ENCODE measurements around the gene RMP24.

RMP24 gene

GRCh38 chr18:35968278-35968880, 4.1 kb upstream of the RMP24 start (continued):
- TF ChIP-seq ZNF703 (CRISPR knock-in tag; IDR thresholded peaks at IDR 0.05; ENCODE audit: borderline replicate concordance) = no peak
- TF ChIP-seq HIC2 (CRISPR knock-in tag; IDR thresholded peaks at IDR 0.05; ENCODE audit: low read depth) = no peak
- TF ChIP-seq ZNF143 (CRISPR knock-in tag; IDR thresholded peaks at IDR 0.05) = no peak
- TF ChIP-seq ISX (CRISPR knock-in tag; conservative IDR thresholded peaks at IDR 0.05) = no peak
- no peak for TF ChIP-seq ZNF879 (CRISPR knock-in tag; IDR thresholded peaks at IDR 0.05)

DNA sequence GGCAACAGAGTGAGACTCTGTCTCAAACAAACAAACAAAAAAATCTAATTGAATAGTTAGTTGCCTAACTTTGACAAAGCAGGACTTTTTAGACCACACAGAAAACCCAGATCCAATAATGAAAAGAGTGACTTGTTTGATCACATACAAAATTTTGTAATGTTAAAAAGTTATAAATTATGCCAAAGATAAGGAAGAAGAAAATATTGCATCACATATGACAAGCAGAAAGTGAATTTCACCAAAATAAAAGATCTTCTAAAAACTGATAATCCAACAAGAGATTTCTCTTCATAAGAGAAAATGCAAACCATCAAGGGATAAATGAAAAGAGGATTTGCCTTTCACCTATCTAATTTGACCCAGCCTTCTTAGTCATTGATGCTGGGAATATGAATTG, 2.8 kb upstream of the RMP24 start:
- H3K4me2 ChIP-seq (ENCODE audit: low read depth, low read length) = no peak overlapping the region
- intact Hi-C loops (cut with micrococcal nuclease; ENCODE audit: unreplicated experiment) (loop anchor here (5.0 kb wide), 1 partner anchor 387 kb away; the partner anchor contains the start of gene GALNT1), in situ Hi-C loops (cut with HindIII; ENCODE audit: extremely low pct_ligation_motif_present, low pct_unique_long_range_greater_than_20kb) (loop anchor here (25.0 kb wide), 1 partner anchor 582 kb away; the partner anchor contains the start of gene ZNF396)
- ChIA-PET POLR2A (no interaction called here), CTCF (ENCODE audit: low intra/inter-chr PET ratio, low total read pairs) (no interaction called here)
- no TSS peak for BruUV-seq (replicated peaks)
- H3K9ac ChIP-seq (ENCODE audit: insufficient read depth, low read depth, low read length) = no peak overlapping the region
- H3K4me3 ChIP-seq (replicated peaks in 1 of 3; ENCODE audit: insufficient read depth in 1 of 3, low read depth in 2 of 3, low read length in 3 of 3) = no peak overlapping the region
- no peak overlapping the region for H2AFZ ChIP-seq (ENCODE audit: low read length)
- FAIRE-seq (no peak), ATAC-seq (no peak), DNase-seq (ENCODE audit: low spot score) (no peak)
- H3K27me3 ChIP-seq (ENCODE audit: control insufficient read depth in 1 of 2, insufficient read depth in 2 of 2, low read length in 2 of 2) = no peaks in the 10 kb centered on the region; a peak in 1 of 5 replicates
- H3K36me3 ChIP-seq (replicated peaks in 1 of 2; ENCODE audit: control insufficient read depth in 1 of 2, insufficient read depth in 2 of 2, low read length in 2 of 2) = no peaks in the 10 kb centered on the region
- peaks cover 20% of the 10 kb centered on the region for H3K79me2 ChIP-seq (ENCODE audit: insufficient read depth, low read length)
- no peaks in the 10 kb centered on the region for H4K20me1 ChIP-seq (ENCODE audit: insufficient read depth, low read length)
- no peaks in the 10 kb centered on the region for H3K9me3 ChIP-seq (ENCODE audit: low read length)
- no peak overlapping the region for H3K27ac ChIP-seq (ENCODE audit: extremely low read length, insufficient read depth, low read length)
- peaks cover 25% of the 10 kb centered on the region for H3K4me1 ChIP-seq (ENCODE audit: insufficient read depth, low read length)
- TF ChIP-seq HOXA5 (CRISPR knock-in tag; IDR thresholded peaks at IDR 0.05) = no peak
- TF ChIP-seq RARA (CRISPR knock-in tag; IDR thresholded peaks at IDR 0.05) = no peak
- no peak for TF ChIP-seq NFE2 (CRISPR knock-in tag; IDR thresholded peaks at IDR 0.05)
- no peak for TF ChIP-seq ZXDC (CRISPR knock-in tag; IDR thresholded peaks at IDR 0.05)
- TF ChIP-seq DR1 (CRISPR knock-in tag; IDR thresholded peaks at IDR 0.05) = no peak
- TF ChIP-seq, protein P1, sequence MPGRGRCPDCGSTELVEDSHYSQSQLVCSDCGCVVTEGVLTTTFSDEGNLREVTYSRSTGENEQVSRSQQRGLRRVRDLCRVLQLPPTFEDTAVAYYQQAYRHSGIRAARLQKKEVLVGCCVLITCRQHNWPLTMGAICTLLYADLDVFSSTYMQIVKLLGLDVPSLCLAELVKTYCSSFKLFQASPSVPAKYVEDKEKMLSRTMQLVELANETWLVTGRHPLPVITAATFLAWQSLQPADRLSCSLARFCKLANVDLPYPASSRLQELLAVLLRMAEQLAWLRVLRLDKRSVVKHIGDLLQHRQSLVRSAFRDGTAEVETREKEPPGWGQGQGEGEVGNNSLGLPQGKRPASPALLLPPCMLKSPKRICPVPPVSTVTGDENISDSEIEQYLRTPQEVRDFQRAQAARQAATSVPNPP (CRISPR knock-in tag; IDR thresholded peaks at IDR 0.05) = no peak
- TF ChIP-seq SMYD3 (CRISPR knock-in tag; IDR thresholded peaks at IDR 0.05) = no peak
- no peak for TF ChIP-seq PAX8 (CRISPR knock-in tag; IDR thresholded peaks at IDR 0.05; ENCODE audit: borderline replicate concordance)
- TF ChIP-seq ZNF552 (CRISPR knock-in tag; IDR thresholded peaks at IDR 0.05; ENCODE audit: borderline replicate concordance) = no peak
- TF ChIP-seq ZNF782 (CRISPR knock-in tag; IDR thresholded peaks at IDR 0.05; ENCODE audit: borderline replicate concordance) = no peak
- no peak for TF ChIP-seq TEAD2 (CRISPR knock-in tag; IDR thresholded peaks at IDR 0.05)
- no peak for TF ChIP-seq IRF1 (CRISPR knock-in tag; IDR thresholded peaks at IDR 0.05; ENCODE audit: low read depth)
